Kasumi-1 (cell line): ENCODE data around the gene CDKN1C.

ENCODE experiments used
- DNase-seq, 2 experiments: peaks; one replicate each; lab custom pipeline; 2025; lab: John Stamatoyannopoulos, UW

CDKN1C gene

DNA sequence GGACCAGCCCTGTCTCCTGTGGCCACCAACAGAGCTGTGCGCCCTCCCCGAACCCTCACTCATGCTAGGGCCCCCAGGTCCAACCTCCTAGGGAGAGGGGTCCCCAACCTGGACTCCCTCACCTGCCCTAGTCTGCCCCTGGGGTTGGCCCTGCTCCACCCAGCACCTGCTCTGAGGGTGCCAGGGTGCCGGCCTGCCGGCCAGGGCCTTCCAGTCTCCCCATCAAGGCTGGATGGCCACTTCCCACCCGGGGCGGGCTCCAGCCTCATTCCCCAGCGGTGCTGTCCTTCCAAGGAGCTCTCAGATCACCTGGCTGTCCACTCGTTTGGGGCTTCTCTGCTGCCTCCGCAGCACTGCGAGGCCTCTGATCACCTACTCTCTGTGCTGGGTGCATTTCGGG lies 39.1 kb downstream of the CDKN1C start:
- no peak for DNase-seq

- DNase-seq: no peak
These were observed 39.5 kb downstream of the CDKN1C start for GRCh38 chr11:2846056-2846455.

DNA sequence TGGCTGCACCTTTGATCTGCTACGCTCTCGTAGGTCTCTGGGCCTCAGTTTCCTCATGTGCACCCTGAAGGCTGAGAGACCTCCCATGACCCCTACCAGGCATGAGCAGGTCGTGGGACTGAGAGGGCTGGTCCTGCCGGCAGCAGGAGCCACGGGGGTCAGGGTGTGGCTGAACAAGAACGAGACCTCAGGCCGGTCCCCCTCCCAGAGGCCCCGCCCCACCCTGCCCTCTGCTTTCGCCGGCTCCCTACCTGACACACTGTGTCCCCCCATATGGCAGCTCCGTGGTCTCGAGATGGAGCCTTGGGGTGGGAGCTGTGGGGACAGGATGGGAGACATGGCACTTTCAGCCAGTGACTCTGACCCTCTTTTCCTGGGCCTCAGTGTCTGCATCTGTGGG lies 40.6 kb downstream of the CDKN1C start:
- DNase-seq: no peak

- no peak for DNase-seq
These were observed 41.3 kb downstream of the CDKN1C start for GRCh38 chr11:2844116-2844842.

DNA sequence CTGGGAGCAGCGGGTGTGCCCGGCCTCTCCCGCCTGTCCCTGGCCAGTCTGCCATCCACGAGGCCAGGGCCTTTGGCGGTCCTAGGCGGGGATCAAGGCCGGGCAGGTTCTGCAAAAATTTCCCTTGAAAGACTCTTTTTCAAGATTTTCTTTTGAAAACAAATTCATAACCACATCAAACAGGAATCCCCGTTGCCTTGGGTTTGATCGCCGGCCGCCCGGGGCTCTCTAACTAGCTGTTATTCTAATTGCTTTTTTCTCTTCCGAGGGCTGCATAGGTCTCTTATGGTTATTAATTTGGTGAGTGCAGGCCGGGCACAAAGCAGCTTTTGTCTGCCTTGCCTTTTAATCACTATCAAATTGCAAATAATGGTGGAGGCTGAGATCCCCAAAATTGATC lies 42.0 kb downstream of the CDKN1C start:
- no peak for DNase-seq

DNA sequence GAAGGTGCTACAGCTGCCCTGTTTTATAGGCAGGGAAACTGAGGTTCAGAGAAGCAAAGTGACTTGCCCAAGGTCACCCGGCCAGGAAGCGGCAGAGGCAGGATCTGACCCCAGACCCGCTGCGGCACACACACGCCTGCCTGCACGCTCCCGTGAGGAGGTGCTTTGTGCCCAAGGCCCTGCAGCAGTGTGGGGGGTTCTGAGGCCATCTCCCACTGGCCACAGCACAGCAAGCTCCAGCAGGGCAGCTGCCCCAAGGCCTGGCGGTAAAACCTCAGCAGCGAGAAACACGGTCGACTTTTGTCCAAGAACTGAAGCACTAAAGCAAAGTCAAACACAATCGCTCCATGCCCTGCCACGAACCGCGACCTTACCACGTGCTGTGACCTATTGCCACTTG lies 42.7 kb downstream of the CDKN1C start:
- no peak for DNase-seq

DNA sequence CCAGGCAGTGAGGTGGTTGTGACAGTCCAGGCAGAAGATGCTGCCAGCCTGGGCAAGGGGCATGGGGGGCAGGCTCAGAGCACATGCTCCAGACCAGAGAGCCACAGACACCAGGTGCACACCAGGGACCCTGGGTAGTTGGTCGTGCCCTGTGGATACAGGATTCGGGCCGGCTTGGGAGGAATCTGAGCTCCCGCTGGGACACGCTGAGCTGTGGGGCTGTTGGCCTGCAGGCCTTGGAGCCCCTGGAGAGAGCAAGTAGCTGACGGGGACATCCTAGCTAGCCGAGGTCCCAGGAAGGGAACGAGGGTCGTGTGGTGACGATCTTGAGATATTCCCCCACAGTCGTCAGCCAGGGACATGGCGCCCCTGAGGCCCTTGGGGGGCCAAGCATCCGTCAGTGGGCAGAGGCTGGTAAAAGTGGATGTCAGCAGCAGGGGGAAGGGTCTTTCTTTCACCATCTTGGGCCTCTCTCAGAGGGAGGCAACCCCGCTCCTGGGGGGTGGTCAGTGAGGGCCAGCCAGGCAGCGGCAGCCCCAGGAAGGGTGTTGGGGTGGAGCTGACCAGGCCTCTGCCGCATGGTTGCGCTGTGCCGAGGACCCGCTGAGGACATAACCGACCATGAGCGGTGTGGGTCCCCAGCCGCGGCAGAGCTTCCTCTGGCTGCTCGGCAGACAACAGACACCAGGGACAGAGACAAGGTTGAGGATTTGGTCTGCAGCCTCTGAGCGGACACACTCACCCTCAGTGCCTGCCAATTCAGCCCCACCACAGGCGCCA lies 44.0 kb downstream of the CDKN1C start:
- DNase-seq: no peak

DNA sequence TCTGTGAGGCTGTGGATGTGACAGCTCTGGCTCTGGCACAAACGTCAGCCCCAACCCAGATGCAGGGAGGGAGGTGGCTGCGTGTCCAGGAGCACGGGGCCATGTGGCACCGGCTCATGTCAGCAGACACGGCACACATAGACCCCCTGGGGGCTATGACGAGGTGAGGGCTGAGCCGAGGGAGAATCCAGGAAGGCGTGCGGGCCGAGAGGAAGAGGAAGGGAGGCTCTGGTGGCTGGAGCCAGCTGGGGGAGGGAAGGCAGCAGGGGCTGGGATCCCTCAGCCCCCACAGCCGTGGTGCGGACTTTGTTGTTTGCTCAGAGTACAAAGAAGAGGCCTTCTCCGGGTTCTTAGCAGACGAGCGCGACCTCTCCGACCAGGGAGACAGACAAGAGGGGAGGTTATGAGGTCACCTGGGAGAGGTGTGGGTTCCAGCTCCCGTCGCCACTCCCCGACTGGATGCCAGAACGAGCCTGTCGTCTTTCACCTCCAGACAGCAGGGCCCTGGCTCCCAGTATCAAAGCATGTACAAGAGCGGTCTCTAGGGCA lies 46.1 kb downstream of the CDKN1C start:
- DNase-seq: no peak

DNA sequence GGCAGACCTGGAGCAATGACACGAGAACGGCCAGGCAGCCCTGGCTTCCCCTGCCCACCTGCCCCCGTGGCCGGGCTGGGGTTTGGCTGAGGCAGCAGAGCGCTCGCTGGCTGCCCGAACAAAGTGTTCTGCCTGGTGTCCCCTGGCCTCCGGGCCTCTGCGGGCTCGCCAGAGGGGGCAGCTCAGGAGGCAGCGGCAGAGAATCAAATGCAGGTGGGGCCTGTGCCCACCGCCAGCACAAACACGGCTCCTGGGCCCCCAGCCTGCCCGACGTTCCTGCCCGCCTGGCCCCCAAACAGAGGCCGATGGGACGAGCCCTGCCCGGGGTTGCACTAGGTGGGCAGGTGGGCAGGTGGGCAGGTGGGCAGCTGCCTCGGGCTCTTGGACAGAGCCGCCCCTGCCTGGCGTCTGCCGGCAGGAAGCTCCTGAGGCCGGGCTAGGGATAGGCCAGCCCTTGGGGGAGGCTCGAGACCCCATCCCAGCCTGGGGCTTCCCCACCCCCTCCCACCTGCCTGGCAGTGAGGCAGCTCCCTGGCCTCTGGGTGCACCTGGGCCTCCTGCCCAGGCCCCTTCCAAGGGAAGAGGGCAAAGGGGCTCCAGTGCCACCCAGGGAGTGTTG lies 46.8 kb downstream of the CDKN1C start:
- no peak for DNase-seq

DNA sequence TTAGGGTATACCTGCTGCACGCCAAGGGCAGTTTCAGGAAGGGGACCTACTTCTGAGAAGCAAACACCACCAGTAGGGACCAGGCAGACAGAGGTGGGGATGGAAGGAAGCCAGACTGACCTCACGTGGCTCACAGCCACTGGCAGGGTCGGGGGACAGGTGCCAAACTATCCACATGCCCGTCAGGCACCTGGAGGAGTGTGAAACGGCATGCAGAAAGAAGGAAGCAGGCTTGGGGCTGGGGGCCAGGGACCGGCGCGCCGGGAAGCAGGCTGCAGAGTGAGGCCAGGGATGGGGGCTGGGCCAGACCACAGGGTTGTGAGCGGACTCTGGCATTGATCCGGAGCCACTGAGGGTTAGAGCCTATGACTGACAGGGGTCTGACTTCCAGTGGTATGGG lies 47.5 kb downstream of the CDKN1C start:
- DNase-seq: no peak

- DNase-seq: no peak
These were observed 47.9 kb downstream of the CDKN1C start for GRCh38 chr11:2837651-2838050.

DNA sequence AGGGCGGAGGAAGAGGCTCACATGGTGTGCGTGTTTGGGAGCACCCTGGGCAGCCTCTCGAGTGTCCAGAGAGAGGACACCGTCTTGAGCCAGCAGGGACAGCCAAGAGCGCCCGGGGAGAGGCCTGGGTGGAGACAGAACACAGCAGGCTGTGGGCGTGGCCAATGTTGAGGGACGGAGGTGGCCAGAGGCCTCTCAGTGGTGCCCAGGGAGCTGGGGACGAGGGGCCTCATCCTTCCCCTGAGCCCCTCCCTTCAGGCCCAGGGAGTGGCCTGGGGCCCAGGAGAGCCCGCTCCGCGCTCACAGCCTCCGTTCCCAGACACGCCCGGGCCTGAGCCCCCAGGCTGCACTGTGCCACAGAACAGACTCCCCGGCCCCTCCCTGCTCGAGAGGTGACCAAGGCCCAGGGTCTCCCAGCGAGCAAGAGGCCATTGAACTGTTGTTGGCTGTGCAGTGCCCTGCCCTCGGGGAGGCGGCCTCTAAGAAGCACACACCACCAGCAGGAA lies 48.4 kb downstream of the CDKN1C start:
- no peak for DNase-seq

- no peak for DNase-seq
These were observed 49.1 kb downstream of the CDKN1C start for GRCh38 chr11:2836315-2837095.

DNA sequence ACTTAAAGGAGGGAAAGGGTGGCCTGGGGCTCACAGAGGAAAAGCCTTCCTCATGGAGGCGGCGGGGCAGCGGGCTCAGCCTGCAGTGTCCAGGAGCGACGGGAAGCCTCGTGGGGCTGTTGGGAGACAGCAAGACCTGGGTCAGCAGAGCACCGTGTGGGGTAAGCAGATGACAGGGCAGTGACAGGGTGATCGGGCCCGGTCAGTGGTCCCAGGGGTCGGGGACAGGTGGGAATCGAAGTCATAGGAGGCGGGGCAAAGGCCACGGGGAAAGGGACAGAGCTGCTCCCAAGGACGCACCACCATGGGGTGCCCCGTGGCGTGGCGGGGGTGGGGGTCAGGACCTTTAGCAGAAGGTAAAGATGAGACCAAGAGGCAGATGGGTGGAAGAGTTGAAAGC lies 49.8 kb downstream of the CDKN1C start:
- DNase-seq: no peak

DNA sequence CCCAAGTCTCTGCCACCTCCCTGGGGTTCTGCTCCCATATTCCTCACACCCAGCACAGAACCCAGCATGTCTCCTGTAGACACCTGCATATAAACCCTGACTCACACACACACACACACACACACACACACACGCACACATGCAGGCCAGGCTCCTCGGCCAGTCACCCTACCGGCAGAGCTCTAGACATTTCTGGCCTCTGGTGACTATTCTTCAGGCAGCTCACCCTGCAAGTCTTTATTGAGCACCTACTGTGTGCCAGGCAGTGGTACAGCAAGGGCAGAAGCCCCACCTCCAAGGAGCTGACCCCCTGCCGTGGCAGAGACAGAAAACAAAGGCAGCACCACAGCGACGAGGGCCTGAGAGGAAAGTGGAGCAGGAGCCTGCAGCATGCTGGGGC lies 50.3 kb downstream of the CDKN1C start:
- no peak for DNase-seq

DNA sequence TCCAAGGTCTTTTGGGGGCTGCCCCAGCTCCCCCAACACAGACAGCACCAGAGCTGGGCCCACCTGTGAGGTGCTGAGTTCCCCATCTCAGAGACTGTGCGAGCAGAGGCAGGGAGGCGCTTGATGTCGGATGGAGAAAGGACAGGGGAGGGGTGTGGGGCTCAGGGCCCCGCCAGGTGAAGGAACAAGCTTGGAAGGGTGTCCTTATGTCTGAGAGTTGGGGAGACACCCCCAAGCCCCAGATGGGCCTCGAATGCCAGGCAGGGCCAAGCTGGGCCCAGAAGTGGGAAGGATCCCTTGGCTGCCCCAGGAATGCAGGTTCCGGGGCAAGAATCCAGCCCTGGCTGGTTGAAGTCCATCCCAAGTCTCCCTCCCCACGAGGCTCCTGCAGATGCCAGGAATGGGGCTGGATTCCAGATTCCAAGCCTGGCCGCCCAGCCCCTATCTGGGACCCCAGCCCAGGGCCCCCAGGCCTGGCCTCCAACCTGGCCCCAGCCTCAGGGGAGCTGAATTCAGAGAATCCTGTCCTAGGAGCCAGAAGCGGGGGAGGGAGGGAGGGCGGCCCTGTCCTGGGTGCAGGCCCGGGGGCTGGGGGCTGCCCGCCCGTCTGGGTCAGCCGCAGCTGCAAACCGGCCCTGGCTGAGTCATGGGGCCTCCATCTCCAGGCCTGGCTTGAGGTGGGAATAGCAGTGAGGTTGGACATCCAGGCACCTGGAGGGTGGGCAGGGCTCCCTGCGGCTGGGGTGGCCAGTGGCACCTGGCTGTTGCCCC lies 50.9 kb downstream of the CDKN1C start:
- no peak for DNase-seq

DNA sequence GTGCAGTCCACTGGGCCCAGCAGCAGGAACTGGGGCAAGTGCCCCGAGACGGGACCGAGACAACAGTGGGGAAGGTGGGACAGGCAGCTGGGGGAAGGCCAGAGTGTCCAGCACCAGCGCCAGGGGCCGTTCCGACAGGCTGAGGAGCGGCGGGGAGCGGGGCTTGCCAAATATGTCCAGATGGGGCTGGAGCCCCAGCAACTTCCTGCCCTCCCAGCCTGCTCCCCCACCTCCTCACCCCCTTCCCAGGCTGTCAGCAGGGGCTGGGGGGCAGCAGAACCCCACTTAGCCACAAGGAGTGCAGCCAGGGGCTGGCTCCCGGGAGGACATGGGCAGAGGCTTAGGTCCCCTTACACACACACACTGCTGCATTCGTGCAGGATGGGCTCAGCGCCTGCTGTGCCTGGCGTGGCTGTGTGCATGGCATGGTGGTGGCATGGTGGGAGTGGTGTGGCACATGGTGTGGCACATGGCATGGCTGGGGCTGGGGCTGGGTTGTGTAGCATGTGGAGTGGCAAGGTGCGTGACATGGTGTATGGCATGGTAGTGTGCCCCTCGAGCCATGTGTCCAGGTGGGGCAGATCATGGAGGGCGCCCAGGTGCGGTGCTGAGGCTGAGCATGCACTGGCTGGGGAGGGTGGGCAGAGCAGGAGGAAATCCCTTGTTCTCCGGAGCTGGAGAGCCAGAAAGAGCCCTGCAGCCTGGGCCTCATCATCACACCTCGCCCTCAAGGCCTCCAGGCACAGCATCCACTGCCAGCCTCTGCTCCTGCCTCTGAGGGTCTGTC lies 51.7 kb downstream of the CDKN1C start:
- DNase-seq: no peak
